HG02571 (cell line): ENCODE results near the gene NXN.
"Not testable (repeated sequence)": the region's sequence is repeated elsewhere in the genome, so short reads cannot be mapped to it uniquely, and the experiment has no call there.

Experiments used
- ATAC-seq: cut with Tn5 transposase; IDR thresholded peaks from one replicate; pipeline ENCODE4 v1.9.1; 2021; ENCODE audit warnings: mild to moderate bottlenecking, moderate library complexity; ENCODE audit not compliant: unreplicated experiment

The NXN gene

GRCh38 chr17:804541-805435 lies 174.8 kb downstream of the NXN start:
- no peak for ATAC-seq

- no peak for ATAC-seq
Measured at GRCh38 chr17:802901-803881, 176.4 kb downstream of the NXN start.

- ATAC-seq = no peak
Measured at GRCh38 chr17:802481-802880, 177.1 kb downstream of the NXN start.

GRCh38 chr17:801660-802059 lies 177.9 kb downstream of the NXN start:
- ATAC-seq = no peak

GRCh38 chr17:800446-801242 lies 178.9 kb downstream of the NXN start:
- ATAC-seq = no peak

GRCh38 chr17:799261-799660 lies 180.3 kb downstream of the NXN start:
- no peak for ATAC-seq

- ATAC-seq = no peak
Measured at GRCh38 chr17:798246-798645, 181.3 kb downstream of the NXN start.

- ATAC-seq = no peak
Measured at GRCh38 chr17:797236-797840, 182.2 kb downstream of the NXN start.

- ATAC-seq = no peak
Measured at GRCh38 chr17:796609-797008, 183.0 kb downstream of the NXN start.

- ATAC-seq = no peak
Measured at GRCh38 chr17:795721-796120, 183.9 kb downstream of the NXN start.

GRCh38 chr17:795276-795675 lies 184.3 kb downstream of the NXN start:
- no peak for ATAC-seq

GRCh38 chr17:794876-795275 lies 184.7 kb downstream of the NXN start:
- ATAC-seq = no peak

GRCh38 chr17:792277-792676 lies 187.3 kb downstream of the NXN start:
- ATAC-seq = no peak

GRCh38 chr17:791829-792228 lies 187.7 kb downstream of the NXN start:
- no peak for ATAC-seq

- ATAC-seq = not testable (repeated sequence)
Measured at GRCh38 chr17:790874-791247, 188.7 kb downstream of the NXN start.

- not testable (repeated sequence) for ATAC-seq
Measured at GRCh38 chr17:789931-790873, 189.4 kb downstream of the NXN start.

- ATAC-seq = no peak
Measured at GRCh38 chr17:789160-789840, 190.3 kb downstream of the NXN start.

GRCh38 chr17:788551-788950 lies 191.0 kb downstream of the NXN start:
- no peak for ATAC-seq
